KBM-7 (cell line): ENCODE results near the gene MBD2.
"Not testable (repeated sequence)": the region's sequence is repeated elsewhere in the genome, so short reads cannot be mapped to it uniquely, and the experiment has no call there.

ENCODE experiments used
- DNase-seq: peaks from one replicate; pipeline ENCODE4 v3.0.0-alpha.2; 2015
- in situ Hi-C: fragments of 300-500 bp; cut with MboI; formaldehyde crosslinking; loops from 2 replicates; pipeline ENCODE4 v1.14.3; 2020; ENCODE audit warnings: low sequenced_read_pairs, low pct_unique_long_range_greater_than_20kb, mixed read lengths

Gene MBD2

DNA sequence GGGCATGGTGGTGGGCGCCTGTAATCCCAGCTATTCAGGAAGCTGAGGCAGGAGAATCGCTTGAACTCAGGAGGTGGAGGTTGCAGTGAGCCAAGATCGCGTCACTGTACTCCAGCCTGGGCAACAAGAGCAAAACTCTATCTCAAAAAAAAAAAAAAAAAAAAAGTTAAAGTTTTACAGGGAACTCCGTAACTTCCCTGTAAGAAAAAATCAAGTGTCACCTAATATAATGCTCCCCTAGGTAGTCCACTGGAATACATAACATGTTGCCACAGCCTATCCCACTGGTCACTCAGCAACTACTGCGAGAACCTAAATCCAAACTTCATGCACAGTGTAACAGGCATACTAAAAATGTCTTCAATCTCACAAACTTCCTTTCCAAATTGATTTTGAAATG, 19.0 kb downstream of the MBD2 start:
- in situ Hi-C loops, DNase-seq: not testable (repeated sequence)

DNA sequence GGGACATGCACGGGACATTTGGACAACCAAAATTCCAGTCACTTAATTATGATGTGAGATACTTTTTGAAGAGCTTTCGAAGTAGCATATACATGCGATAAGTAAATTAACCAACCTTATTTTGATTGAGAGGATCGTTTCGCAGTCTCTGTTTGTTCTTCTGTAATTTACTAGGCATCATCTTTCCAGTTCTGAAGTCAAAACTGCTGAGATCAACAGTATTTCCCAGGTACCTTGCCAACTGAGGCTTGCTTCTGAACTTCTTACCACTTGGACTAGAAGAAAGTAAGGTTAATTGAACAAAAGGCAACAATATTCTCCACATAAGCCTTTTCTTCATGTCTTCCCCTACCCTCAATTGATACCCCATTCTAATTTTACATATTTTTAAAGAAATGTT, 19.6 kb downstream of the MBD2 start:
- no peak for DNase-seq
- in situ Hi-C loops: no loop called here

DNA sequence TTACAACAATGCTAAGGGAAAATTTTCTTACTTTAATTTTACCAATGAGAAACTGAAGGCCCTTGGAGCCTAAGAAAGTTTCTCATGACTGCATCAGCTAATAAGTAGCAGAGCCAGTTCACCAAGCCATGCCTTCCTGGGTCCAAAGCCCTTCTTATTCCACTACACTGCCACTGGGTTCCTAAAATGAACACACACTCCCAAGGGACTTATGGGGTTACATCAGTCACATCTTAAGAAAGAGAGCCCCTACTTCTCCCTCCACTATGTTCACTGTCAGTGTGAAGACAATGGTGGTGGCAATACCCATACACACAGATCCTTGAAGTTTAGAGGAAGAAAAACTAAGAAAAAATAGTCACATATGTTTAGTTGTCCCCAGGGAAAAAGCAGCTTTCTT, 20.6 kb downstream of the MBD2 start:
- in situ Hi-C loops: no loop called here
- DNase-seq: no peak

DNA sequence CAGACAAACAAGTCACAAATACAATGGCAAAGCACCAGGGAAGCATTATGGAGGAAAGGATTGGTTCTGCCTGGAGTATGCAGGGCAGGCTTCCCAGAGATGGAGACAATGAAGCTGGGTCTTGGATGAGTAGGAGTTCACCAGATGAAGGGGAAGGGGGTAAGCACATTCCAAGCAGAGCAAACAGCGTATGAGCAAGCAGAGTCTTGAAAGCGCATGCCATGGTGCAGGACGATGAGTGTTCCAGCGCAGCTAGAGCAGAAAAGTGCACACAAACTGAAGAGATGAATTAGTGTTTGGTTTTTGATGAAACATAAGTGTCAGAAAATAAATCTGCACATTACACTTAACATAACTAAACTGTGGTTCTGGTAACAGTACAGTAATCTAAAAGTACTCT, 21.6 kb downstream of the MBD2 start:
- in situ Hi-C loops: no loop called here
- no peak for DNase-seq

DNA sequence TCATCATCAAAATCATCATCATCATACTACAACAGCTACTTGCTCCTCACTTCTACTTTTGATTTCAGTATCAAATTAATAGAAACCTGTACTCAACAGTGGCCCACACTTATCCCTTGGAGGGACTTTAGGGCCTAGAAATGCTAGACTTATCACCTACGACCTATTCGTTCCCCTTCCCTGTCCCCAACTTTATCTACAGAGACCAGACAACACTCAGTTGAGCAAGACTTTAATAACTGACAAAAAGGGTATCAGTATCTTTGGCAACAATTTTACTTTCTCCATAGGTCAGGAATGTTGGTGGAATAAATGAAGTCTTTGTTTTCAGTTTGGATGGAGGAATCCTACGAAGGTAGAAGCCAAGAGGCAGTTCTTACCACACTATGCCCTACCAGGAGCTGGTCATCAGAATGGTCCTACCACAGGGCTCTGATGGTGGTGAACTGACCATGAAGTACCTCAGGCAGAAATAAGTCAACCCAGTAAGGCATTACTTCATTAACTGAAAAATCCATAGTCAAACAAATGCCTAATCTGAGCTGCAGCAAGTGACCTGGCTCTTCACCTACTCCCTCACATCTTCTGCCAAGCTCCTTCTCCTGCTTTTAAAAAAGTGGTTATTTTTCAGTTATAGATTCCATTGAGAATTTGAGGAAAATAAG, 26.6 kb downstream of the MBD2 start:
- DNase-seq: no peak
- in situ Hi-C loops: no loop called here

DNA sequence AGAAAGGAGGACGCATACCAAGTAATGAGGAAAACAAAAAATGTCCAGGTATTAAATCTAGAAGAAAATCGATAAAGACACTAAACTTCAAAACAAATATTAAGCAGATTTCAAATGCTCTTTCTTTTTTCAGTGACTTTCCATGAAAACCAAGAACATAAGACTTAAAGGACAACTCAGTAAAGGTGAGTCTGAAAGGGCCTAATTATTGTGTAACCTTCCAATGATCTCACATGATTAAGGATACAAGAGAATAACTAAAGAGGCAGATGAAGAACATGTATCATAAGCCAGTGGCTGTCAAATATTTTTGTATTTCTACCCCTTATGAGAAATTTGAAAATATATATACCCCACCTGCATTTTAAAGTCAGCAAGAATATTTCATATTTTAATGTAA, 30.7 kb downstream of the MBD2 start:
- in situ Hi-C loops: no loop called here
- DNase-seq: no peak

DNA sequence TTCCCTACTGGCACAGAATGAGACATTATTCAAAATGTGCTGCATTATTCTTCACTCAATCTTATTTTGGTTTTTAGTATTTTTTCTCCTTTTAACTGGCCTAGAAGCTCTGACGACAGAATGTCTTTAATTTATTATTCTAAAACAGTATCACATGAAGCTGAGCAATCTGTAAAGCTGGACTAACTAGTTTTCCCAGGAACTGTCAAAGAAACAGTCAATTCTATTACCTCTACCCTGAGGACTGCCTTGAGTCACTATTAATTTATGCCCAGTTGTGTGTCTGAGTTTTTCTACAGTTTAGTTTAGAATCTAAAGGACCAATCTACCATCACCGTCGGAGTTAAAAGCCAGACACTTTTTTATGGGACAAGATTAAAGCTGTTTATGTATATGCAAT, 31.6 kb downstream of the MBD2 start:
- no peak for DNase-seq
- in situ Hi-C loops: no loop called here

DNA sequence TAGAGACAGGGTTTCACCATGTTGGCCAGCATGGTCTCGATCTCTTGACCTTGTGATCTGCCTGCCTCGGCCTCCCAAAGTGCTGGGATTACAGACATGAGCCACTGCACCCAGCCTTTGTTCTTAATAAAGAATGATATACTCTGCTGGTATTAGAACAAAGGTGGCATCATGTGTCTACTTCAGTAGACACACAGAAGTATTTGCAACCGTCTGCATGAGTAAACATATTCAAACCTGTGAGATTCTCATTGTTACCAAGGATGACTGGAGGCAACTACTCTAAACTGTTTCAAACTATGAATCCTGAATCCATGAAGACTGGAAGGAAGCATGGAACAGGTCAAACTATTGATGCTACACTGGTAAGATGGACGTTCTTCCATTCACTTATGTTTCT, 32.1 kb downstream of the MBD2 start:
- DNase-seq: no peak
- in situ Hi-C loops: no loop called here

DNA sequence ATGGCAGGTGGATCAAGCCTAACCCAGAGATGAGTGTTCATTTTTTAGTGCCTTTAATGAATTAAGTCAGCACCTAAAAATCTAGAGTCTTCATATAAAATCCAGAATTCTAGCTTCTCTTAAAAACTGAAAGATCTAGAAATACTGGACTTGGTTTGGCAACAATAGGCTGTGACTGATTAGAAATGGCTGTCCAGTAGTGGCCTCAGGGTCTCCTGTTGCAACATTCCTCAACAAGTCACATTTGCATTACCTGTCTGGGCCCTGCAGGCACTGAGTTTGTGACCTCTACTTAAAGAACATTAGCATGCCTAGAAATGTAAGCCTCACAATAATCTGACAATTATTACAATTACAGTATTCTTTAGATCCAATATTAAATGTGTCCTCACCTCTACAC, 33.1 kb downstream of the MBD2 start:
- in situ Hi-C loops: no loop called here
- no peak for DNase-seq

DNA sequence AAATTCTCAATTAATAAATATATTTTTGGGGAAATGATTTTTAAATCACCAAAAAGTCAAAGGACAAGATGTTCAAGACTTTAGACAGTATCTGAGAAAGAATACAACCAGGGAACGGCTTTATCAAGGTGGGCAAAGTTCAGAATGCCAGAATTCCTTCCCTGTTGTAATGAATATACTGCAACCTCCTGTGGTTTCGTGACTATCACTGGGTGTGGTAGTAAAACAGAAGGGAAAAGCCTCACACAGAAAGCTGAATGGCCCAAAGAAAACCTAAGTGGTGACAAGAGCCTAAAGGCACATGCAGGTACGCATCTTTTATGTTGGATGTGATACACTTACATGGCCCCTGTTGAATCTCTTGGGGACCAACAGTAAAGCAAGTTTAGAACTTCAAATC, 37.1 kb downstream of the MBD2 start:
- in situ Hi-C loops: no loop called here
- DNase-seq: no peak

DNA sequence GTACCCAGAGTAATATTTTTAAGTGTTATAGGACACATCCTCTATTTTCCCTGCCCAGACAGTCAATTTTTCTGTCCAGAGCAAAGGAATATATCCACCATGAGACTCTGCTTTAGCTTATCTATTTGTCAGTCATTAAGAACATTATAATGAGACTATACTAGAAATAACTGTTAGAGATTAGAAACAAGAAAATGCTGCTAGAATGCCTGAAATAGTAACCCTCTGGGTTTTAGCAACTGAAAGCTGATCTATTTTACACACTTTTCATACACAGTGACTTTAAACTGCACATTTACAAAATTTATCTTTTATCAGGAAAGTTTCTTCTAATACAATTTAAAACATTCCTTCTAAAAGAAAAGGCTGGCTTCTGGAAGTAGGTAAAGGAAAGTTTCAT, 39.6 kb downstream of the MBD2 start:
- no peak for DNase-seq
- in situ Hi-C loops: no loop called here

DNA sequence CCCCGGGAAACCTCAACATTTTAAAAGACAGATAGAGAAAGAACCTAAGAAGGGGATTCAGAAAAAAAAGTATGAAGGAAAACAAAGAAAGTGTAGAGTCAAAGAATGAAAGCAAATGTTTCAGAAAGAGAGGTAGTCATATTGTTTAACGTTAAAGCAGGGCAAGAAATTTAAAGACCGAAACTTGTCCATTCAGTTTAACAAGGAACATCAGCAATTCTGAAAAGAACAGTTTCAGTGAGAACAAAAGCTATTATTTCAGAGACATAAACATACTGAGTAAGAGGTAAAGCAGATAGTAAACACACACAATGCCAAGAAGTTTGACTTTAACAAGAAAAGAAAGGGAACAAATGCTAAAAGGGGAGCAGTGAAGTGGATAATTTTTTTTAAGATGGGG, 41.1 kb downstream of the MBD2 start:
- in situ Hi-C loops: no loop called here
- DNase-seq: no peak

DNA sequence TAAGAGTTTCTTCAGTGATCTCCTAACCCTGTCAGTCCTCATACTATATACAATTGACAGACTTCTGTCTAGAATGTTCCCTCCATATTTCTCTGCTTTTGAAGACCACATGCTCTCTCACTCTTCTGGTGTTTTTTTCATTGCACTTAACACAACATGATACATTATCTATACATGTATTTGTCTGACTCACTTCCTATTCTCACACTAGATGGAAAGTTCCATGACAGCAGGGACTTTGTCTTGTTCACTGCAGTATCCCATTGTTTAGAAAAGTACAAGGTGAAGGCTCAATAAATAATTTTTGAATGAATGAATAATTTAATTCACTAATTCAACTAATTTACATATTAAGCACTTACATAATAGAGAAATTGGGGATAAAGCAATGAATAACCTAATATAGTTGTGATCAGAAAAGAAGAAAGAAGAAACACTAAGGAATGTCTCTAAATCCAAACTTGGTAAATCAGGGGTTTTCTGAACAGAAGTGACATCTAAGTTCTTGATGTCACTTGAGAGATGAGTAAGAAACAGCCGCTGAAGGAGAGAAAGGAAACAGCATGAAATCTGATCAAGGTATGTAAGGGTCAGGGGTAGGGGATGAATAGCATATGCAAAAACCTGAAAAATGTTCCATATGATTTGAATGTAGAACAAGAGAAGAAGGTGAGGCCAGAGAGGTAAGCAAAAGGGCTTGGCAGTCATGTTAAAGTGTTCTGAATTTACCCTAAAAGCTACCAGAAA, 42.4 kb downstream of the MBD2 start:
- no peak for DNase-seq
- in situ Hi-C loops: no loop called here

DNA sequence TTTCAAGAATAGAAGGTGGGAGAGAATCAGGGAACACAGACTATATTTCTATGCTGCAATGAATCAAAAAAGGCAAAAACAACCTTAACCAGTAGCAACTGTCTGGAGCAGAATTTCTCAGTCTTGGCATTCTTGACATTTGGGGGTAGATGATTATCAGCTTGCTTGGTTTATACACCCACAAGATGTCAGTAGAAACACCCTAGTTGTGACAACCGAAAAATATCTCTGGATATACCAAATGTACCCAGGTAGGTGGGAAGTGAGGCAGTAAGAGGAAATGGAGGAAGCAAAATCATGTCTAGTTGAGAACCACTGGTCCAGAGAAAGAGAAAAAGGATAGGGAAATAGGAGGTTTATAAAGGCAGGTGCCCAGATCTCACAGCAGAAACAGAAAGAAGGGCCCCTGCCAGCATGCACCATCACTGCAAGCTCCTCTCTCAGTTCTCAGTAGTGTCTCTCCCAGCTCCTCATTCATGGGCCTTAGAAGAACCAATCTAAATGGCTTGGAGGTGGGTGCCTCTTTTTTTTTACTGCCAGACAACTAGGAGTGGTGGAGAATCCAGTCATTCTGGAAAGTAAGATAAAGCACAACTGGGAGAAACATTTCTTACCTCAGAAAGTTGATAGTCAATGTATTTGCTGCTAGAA, 50.4 kb downstream of the MBD2 start:
- DNase-seq: no peak
- in situ Hi-C loops: no loop called here

DNA sequence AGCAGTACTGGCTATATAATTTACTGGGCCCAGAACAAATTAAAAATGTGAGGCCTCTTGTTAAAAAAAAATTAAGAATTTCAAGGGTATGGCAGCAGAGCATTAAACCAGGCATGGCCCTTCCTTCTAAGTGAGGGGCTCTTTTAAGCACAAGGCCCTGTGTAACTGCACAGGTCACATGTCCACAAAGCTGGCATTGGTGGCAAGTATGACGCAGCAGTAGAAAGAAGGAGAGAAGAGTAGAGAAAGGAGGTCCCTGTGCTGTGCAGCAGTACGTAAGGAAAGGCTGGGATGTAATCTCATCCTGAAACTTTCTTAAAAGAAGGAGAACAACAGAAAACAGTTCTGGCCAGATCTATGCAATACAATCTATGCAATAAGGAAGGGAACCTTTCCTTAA, 51.2 kb downstream of the MBD2 start:
- in situ Hi-C loops: no loop called here
- no peak for DNase-seq

DNA sequence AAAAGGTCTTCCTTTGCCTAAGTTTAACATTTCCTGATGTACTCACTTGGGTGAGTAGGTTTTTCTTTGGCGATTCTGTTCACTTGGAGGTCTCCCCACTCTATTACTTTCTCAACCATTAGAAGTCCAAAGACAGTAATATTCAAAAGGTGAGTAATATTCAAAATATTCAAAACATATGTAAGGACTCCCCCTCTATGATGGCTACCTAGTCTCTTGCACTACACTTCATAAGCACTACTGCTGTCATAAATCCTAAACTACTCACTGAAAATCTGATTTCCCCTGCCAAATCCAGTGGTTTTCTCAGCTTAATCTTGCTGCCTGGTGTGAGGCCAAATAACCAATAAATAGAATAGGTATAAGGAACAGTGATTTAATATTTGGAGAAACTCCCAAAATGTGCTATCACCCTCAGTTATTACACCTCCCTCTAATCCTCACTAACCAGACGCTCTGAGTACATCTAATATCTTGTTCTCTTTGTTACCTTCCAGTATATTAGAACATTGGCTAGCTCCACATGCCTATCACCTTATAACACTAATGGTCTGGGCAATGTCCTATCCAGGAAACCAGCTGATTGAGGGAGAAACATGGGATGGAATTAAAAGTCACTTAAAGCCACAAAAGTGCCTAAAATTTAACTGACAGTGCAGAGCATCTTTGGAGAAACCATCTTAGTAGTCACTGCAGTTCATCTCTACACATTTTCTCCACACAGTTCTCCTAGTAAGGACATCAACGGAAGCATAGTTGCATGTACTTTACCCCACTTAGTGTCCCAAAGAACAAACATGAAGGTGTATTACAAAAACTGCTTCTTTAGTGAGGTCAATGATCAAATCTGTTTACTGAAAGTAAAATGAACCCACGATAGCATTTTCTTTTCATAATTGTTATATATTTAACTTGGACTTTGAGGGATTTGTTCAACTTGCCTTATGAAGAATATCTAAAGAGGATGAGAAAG, 54.8 kb downstream of the MBD2 start:
- in situ Hi-C loops: no loop called here
- no peak for DNase-seq

DNA sequence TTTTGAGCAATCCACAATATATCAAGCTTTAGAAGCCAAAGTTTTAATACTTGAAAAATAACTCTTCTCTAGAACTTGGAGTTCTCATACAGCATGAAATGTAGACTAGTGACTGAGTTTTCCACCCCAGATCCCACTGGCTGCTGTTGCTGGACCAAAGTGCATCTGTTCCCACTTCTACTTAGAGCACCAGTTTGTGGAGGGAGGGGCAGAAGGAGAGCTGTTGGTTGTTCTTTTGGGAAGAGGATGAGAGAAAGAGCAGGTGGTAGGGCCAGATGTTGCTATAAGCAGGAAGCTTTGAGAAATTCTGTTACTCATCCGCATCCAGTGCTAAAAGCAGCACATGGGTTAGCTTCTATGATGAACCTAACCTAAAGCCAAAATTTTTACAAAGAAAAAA, 59.0 kb downstream of the MBD2 start:
- DNase-seq: no peak
- in situ Hi-C loops: no loop called here

DNA sequence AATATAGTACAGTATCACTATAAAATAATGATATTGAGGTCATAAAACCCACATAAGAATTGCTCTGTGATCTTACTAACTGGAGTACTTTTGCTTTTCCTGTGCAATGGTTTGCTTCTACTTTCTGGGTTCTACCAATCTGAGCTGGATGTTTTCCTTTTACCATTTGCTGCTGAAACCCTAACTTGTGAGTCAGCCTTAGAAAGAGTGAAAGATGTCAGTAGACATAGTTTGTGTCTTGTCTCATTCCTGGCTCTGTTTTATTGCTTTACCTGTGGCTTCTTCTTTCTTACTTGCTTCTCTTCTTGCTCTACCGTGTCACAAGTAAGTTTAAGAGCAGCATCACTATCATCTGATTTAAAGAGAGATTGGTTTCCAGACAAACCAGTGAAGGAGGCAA, 61.0 kb downstream of the MBD2 start:
- DNase-seq: no peak
- in situ Hi-C loops: no loop called here

DNA sequence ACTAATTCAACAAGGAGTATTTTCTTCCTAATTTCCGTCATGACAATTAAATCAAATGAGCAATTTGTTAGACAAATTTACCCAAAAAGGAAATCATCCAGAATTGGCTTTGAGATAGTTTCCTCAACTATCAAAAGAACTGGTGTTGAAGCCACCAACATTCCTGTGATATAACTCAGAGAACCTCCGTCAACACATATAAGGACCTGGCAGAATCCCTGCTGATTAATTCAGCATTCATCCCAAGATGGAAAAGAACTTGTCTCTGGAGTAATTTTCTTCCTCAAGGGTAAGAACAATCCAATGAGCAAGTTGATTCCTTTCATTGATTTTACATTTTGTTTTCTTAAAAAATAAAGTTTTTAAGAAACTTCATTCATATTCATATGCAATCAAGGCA, 62.0 kb downstream of the MBD2 start:
- DNase-seq: no peak
- in situ Hi-C loops: no loop called here

DNA sequence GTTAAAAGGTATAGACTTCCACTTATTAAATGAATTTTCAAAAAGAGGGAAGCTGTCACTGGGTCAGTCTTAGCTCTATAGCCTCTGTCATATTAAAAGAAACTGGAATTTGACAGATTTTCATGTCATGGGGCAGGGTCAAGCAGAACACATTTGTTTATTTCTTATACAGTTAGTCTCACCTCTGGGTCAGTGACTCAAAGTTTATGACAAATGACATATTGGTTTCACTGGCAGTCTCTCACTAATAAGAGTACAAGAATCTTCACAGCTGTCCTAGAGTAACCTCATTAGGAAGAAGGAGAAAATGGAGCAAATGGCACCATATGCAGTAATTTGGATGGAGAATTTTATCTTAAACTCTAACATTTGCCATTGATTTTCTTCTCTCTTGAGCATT, 63.2 kb downstream of the MBD2 start:
- no peak for DNase-seq

More for the DNA sequence above, 63.2 kb downstream of the MBD2 start:
- in situ Hi-C loops: no loop called here
